GM18519 (cell line): ENCODE measurements around the gene RNASE9.
A peak's percentile ranks its signal among the peaks of the same experiment; 100 is the strongest.
"Not testable (repeated sequence)": the region's sequence is repeated elsewhere in the genome, so short reads cannot be mapped to it uniquely, and the experiment has no call there.

Experiments used
- ATAC-seq: cut with Tn5 transposase; IDR thresholded peaks from one replicate; pipeline ENCODE4 v1.9.1; 2021; ENCODE audit warnings: mild to moderate bottlenecking, moderate library complexity; ENCODE audit not compliant: unreplicated experiment, low FRiP score

RNASE9 gene

DNA sequence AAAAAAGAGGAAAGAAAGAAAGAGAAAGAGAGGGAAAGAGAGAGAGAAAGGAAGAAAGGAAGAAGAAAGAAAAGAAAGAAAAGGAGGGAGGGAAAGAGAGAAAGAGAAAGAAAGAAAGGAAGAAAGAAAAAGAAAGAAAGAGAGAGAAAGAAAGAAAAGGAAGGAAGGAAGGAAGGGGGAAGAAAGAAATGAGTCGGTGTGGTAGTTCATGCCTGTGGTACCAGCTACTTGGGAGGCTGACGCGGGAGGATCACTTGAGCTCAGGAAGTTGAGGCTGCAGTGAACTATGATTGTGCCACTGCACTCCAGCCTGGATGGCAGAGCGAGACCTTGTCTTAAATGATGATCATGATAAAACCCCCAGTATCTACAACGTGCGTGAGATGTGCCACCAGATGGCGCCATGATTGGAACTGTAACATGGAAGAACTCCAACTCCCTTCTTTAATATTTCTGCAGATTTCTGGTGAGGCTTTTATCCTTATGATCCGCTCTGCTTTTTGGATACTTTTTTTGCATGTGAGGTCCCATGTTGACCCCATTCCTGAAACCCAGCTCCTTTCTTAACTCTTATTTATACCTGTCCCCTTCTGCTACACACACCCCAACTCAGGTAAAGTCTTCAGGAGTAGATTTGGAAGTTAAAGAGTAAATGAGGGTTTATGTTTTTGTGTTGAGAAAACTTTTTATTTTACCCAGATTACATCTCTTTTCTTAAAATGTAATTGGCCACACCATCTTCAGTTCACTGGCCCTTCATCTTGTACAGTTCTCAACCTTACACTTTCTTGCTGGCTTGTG lies 29.9 kb downstream of the RNASE9 start:
- peak; percentile 47 for ATAC-seq

- no peak for ATAC-seq
Observed at GRCh38 chr14:20529806-20530205, 31.0 kb downstream of the RNASE9 start.

- no peak for ATAC-seq
Observed at GRCh38 chr14:20524027-20524426, 36.8 kb downstream of the RNASE9 start.

DNA sequence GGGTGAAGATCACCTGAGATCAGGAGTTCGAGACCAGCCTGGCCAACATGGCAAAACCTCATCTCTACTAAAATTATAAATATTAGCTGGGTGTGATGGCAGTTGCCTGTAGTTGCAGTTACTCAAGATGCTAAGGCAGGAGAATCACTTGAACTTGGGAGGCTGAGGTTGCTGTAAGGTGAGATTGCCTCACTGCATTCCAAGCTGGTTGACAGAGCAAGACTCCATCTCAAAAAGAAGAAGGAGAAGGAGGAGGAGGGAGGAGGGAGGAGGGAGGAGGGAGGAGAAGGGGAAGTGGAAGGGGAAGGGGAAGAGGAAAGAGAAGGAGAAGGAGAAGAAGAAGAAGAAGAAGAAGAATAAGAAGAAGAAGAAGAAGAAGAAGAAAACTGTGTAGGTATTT lies 38.5 kb downstream of the RNASE9 start:
- ATAC-seq = no peak

GRCh38 chr14:20516921-20517320 lies 43.9 kb downstream of the RNASE9 start:
- ATAC-seq = no peak

GRCh38 chr14:20515846-20516245 lies 45.0 kb downstream of the RNASE9 start:
- no peak for ATAC-seq

GRCh38 chr14:20512177-20512905 lies 48.5 kb downstream of the RNASE9 start:
- ATAC-seq = no peak

DNA sequence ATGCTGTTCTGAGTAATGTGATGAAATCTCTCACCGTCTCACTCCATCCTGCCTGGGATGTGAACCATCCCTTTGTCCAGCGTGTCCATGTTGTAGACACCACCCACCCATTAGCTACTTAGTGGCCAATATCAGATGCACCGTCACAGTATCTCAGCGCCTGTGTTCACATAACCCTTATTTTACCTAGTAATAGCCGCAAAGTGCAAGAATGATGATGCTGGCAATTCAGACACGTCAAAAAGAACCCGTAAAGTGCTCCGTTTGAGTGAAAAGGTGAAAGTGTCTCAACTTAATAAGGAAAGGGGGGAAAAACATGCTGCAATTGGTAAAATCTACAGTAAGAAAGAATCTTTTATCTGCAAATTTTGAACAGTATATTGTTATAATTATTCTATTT lies 52.5 kb downstream of the RNASE9 start:
- no peak for ATAC-seq

DNA sequence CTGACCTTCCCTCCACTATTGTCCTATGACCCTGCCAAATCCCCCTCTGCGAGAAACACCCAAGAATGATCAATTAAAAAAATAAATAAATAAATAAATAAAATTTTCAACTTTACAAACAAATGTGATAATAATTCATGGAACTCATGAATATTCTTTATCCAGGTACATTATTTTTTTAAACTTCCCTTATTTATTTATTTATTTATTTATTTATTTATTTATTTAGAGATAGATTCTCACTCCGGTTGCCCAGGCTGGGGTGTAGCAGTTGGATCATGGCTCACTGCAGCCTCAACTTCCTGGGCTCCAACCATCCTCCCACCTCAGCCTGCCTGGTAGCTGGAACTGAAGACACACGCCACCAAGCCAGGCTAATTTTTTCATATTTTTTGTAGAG lies 53.3 kb downstream of the RNASE9 start:
- ATAC-seq = not testable (repeated sequence)

- not testable (repeated sequence) for ATAC-seq
Observed at GRCh38 chr14:20506752-20507151, 54.1 kb downstream of the RNASE9 start.

- not testable (repeated sequence) for ATAC-seq
Observed at GRCh38 chr14:20506276-20506675, 54.6 kb downstream of the RNASE9 start.
